GM18861 (cell line): Measurements from ENCODE around the gene DND1.
A peak's percentile ranks its signal among the peaks of the same experiment; 100 is the strongest.
"Not testable (repeated sequence)": the region's sequence is repeated elsewhere in the genome, so short reads cannot be mapped to it uniquely, and the experiment has no call there.

ENCODE experiments used
- ATAC-seq: cut with Tn5 transposase; IDR thresholded peaks from one replicate; pipeline ENCODE4 v1.9.1; 2021; ENCODE audit not compliant: unreplicated experiment

The DND1 gene

DNA sequence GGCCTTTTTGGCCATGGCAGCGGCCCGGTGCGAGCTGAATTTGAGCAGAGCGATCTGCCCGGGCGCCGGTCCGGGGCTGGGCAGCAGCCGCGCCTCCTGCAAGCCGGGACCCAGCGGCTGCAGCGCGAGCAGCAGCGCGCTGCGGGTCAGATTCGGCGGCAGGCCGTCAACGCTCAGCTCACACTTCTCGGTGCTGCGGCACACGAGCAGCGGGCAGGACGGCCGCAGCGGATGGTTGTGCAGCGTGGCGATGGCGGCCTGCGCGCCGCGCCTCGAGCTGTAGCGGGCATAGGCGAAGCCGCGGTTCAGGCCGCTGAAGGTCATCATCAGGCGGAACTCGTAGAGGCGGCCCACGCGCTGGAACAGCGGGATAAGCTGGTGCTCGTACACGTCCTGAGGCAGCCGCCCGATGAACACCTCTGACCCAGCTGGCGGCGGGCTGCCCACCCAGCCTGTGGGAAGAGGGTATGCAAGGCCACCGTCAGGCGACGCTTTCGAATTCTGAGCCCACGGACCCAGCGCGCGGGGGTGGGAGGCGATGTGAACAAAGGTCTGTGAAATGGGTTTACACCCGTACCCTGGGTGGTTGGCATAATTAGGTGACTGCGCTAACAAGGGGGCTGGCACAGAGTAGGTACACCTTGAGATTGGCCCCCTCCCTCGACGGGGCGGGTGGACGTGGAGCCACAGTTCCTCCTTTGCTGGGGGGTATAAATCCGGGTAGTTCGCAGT is 755 bp downstream of the DND1 start:
- no peak for ATAC-seq

DNA sequence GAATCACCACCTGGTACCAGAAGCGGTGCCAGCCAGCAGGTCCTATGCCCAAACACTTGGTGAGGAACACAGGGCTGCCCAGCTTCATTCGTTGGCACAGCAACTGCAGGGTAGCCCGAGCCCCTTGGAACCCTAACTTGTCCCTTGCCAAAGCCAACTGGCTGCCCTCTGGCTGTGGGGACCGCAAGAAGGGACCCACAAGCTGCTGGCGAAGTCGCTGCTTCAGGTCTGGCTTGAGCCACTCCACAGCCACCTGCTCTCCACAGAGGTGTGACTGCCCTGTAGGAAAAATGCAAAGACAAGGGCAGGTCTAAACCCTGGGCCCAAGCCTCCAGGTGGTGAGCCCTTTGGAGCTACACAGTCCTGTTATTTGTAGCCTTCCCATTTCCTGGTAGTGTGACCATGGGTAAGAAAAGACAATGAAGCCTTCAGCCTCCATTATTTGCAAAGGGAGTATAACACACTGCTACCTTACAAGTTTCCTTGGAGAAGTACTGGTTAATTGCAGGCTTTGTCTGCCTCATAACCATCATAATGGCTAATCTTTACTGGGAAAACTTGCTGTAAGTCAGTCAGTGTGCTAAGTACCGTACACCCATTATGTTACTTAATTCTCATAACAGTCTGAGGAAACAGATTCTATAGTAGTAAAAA is 1.8 kb downstream of the DND1 start:
- ATAC-seq = no peak

DNA sequence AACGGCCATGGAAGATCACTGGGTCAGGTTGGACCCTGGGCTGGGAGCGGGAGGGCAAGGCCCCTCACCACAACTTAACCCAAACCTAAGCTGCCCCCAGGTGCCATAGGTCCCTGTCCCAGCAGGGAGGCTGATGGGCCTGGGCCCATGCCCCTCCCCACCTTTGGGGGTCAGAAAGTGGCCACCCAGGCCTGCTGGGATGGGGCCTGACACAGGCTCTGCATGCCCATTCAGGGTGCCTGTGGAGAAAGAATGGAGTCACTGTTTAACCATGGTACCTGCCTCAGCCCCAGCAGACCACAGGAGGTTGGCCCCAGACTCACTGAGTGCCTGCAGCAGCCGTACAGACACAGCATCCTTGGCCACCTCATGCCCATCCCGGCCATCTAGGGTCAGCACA is 2.3 kb downstream of the DND1 start:
- not testable (repeated sequence) for ATAC-seq

- ATAC-seq = peak; percentile 91
Observed at GRCh38 chr5:140664359-140665119, 8.8 kb downstream of the DND1 start, which contains the start of gene WDR55. Gene WDR55, plus strand, starts transcription at chr5:140664904. Its CDS starts 9 bp downstream, at chr5:140664913.

DNA sequence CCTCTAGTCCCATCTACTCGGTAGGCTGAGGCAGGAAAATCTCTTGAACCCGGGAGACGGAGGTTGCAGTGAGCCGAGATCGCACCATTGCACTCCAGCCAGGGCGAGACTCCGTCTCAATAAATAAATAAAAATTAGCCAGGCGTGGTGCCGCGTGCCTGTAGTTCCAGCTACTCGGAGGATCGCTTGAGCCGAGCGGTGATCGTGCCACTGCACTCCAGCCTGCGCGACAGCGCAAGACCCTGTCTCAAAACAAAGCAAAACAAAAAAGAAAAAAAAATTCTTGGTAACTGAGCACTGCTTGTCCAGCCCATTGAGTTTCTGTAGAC is 9.4 kb downstream of the DND1 start:
- no peak for ATAC-seq

DNA sequence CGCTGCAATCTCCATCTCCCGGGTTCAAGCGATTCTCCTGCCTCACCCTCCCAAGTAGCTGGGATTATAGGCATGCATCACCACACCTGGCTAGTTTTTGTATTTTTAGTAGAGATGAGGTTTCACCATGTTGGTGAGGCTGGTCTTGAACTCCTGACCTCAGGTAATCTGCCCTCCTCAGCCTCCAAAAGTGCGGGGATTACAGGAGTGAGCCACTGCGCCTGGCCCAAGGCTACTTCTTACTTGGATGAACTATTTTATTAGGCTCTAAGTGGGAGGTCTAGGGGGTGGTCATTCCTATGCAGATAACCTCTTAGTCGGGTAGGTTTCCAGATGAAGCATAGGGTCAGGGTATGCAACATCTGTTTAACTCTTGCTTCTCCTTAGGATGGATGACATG is 13.0 kb downstream of the DND1 start:
- ATAC-seq = not testable (repeated sequence)

GRCh38 chr5:140658870-140659269 is 14.5 kb downstream of the DND1 start:
- no peak for ATAC-seq

- peak; percentile 14 for ATAC-seq
Observed at GRCh38 chr5:140647042-140647419, 26.3 kb downstream of the DND1 start.

DNA sequence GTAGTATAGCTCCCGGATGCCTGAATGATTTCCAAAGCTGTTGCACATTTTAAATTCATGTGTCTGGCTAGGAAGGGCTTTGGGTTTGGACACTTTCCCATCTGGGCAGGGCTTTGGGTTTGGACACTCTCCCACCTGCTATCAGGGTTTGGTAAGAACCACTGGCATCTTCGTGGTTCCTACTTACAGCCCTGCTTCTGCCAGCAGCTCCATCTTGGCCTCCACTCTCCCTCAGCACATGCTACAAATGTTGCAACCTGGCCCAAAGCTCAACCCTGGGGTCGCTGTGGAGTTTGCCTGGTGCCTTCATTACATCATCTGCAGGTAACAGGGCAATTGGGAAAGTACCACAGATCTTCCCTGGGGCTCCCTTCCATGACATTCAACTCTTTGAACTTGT is 30.7 kb downstream of the DND1 start:
- no peak for ATAC-seq

- ATAC-seq = no peak
Observed at GRCh38 chr5:140641716-140642115, 31.7 kb downstream of the DND1 start.

DNA sequence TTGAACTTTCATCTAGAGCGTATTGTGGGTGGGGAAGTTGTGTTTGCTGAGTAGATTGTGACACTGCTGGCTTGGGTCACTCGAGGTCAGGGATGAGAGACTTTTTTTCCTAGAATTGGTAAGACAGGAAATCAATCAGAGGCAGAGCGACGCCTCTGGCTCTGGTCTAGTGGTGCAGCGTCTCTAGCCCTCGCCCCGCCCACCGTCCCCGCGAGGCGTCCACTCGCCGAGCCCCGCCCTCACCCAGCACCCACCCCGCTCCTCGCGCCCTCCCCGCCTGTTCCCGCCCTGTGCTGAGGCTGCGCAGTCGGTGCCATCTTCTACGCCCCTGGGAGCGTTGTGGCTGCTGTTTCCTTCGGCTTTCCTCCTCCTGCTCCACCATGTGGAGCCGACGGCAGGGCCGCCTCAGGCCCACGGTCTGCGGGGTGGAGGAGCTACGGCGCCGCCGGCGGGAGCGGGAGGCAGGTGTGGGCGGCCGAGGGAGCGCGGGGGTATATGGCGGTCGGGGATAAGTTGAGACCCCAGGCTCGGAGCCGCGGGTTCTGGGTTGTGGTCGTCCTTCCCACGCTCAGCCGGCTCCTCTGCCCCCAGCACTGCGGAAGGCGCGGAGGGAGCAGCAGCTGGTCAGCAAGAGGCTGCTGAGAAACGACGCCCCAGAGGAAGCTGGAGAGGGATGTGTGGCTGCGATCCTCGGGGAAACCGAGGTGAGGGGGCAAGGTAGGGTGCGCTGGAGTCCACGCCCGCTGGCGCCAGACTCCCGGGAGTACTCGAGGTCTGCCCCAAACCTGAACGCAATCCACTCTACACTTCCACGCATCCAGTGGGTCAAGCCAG is 34.0 kb downstream of the DND1 start, which contains the start of gene TMCO6:
TMCO6 (plus strand) TSS at position 304 of the 834 bp plus-strand sequence; CDS start at position 381, 77 bp downstream.
- ATAC-seq = peak; percentile 82

GRCh38 chr5:140638898-140639147 is 34.6 kb downstream of the DND1 start:
- ATAC-seq = not testable (repeated sequence)

- ATAC-seq = no peak
Observed at GRCh38 chr5:140637371-140638100, 35.8 kb downstream of the DND1 start.

GRCh38 chr5:140635291-140636257 is 37.8 kb downstream of the DND1 start:
- no peak for ATAC-seq

- no peak for ATAC-seq
Observed at GRCh38 chr5:140634103-140634502, 39.3 kb downstream of the DND1 start.

GRCh38 chr5:140633501-140633900 is 39.9 kb downstream of the DND1 start:
- no peak for ATAC-seq

DNA sequence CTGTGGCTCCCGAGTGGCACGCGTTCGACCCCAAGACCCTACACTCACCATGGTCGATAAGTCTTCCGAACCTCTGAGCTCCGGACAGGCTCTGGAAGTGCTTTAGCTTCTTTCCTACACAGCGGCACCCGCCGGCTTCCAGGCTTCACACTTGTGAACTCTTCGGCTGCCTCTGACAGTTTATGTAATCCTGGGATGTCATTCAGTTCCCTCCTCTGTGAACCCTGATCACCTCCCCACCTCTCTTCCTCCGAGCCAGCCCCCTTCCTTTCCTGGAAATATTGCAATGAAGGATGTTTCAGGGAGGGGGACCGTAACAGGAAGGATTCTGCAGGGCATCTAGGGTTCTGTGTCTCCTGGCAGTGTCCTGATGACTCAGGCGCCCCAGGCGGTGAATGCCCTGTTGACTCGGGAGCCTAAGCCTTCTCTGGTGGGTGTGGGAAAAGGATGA is 40.3 kb downstream of the DND1 start, which contains the start of gene CD14:
CD14 (minus strand) TSS at position 155 of the 451 bp plus-strand sequence; CDS start at position 51, 104 bp downstream.
- ATAC-seq = peak; percentile 5

GRCh38 chr5:140632366-140633020 is 40.9 kb downstream of the DND1 start:
- ATAC-seq = peak; percentile 32
